ENCODE results near the gene CCDC183.

DNA sequence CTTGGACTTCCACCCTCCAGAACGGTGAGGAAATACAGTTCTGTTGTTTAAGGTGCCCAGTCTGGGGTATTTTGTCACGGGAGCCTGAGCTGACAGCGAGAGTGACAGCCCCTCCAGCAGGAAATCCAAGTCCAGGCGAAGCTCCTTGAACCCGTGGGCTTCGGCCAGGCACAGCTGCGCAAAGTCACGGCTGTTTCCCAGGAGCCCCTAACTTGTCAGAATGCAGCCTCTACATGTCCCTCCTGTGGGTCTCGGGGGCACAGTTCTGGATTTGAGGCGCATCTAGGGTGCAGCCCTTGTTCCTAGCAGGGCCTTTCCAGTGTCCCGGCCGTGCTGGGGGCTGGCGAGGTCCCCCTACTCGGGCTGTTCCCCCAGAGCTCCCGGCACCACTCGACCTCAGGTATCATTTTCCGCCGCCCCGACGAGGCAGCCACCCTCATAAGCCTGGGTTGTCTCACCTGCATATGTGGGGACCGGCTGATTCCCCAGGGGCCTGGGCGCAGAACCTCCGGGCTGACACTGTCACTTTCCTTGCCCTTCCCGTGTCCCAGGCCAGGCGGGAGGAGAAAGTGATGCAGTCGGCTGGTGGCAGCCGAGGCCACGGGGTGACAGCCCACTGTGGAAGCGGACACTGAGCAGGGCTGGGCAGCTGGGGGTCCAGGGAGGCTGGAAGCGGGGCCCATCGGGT lies 42.6 kb upstream of the CCDC183 start:
- TF ChIP-seq POLR2A (IDR thresholded peaks at IDR 0.05): no peak
- TF ChIP-seq, protein P1, sequence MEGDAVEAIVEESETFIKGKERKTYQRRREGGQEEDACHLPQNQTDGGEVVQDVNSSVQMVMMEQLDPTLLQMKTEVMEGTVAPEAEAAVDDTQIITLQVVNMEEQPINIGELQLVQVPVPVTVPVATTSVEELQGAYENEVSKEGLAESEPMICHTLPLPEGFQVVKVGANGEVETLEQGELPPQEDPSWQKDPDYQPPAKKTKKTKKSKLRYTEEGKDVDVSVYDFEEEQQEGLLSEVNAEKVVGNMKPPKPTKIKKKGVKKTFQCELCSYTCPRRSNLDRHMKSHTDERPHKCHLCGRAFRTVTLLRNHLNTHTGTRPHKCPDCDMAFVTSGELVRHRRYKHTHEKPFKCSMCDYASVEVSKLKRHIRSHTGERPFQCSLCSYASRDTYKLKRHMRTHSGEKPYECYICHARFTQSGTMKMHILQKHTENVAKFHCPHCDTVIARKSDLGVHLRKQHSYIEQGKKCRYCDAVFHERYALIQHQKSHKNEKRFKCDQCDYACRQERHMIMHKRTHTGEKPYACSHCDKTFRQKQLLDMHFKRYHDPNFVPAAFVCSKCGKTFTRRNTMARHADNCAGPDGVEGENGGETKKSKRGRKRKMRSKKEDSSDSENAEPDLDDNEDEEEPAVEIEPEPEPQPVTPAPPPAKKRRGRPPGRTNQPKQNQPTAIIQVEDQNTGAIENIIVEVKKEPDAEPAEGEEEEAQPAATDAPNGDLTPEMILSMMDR (IDR thresholded peaks at IDR 0.05): no peak
